NB4 (cell line): ENCODE measurements around the gene MACROD2.

ENCODE experiments used
- DNase-seq: peaks from one replicate; pipeline ENCODE4 v3.0.0; 2010; ENCODE audit warnings: low read depth
- H3K4me3 ChIP-seq: one replicate; pipeline ENCODE4 v1.5.1; 2011; ENCODE audit warnings: mild to moderate bottlenecking, low read depth, low read length, moderate library complexity
- MYC ChIP-seq: IDR thresholded peaks from 2 replicates; pipeline ENCODE4 v1.6.1; 2011; ENCODE audit warnings: low read depth, low read length
- POLR2A ChIP-seq: IDR thresholded peaks from 2 replicates; pipeline ENCODE4 v1.6.1; 2011; ENCODE audit warnings: mild to moderate bottlenecking; ENCODE audit not compliant: insufficient read length; ENCODE audit errors: extremely low read depth
- TF ChIP-seq, protein P1 (sequence below): IDR thresholded peaks from one replicate; pipeline ENCODE4 v1.5.1; 2012; ENCODE audit warnings: low read depth, low read length
- TF ChIP-seq, protein P2 (sequence below): IDR thresholded peaks from 2 replicates; pipeline ENCODE4 v1.6.1; 2011; ENCODE audit warnings: low read depth, low read length

Gene MACROD2

DNA sequence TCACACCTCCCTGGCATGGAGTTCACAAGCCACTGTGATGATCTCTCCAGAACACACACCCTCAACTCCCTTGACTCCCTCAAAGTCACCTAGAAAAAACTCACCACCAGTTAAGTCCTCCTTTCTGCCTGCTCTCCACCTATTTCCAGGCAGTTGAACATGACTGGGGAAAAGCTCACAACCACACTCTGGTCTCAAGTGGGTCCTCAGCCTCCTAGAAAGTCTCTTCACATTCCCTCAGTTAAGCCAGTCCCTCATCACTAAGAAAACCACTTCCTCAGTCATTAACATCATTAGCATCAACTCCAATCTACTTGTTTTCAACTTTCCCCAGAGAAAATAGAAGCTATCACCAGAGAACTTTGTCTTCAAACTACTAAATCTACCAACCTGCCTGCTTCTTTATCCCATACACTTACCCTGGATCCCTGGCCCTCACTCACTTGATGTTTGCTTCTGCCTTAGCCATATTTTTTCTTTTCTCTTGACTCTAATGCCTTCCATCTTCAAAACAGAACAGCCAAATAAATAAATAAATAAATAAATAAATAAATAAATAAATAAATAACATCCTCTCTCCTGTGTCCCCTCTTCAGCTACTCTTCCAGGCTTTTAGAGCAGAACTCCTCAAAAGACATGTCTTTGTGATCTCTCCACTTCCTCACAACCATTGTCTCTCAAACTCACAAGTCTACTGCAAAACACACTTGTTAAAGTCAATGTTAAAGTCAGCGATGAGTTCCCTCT, 1084.5 kb downstream of the MACROD2 start:
- no peak for TF ChIP-seq POLR2A
- TF ChIP-seq, protein P1, sequence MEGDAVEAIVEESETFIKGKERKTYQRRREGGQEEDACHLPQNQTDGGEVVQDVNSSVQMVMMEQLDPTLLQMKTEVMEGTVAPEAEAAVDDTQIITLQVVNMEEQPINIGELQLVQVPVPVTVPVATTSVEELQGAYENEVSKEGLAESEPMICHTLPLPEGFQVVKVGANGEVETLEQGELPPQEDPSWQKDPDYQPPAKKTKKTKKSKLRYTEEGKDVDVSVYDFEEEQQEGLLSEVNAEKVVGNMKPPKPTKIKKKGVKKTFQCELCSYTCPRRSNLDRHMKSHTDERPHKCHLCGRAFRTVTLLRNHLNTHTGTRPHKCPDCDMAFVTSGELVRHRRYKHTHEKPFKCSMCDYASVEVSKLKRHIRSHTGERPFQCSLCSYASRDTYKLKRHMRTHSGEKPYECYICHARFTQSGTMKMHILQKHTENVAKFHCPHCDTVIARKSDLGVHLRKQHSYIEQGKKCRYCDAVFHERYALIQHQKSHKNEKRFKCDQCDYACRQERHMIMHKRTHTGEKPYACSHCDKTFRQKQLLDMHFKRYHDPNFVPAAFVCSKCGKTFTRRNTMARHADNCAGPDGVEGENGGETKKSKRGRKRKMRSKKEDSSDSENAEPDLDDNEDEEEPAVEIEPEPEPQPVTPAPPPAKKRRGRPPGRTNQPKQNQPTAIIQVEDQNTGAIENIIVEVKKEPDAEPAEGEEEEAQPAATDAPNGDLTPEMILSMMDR = no peak
- TF ChIP-seq MYC = no peak
- TF ChIP-seq, protein P2, sequence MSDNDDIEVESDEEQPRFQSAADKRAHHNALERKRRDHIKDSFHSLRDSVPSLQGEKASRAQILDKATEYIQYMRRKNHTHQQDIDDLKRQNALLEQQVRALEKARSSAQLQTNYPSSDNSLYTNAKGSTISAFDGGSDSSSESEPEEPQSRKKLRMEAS = no peak
- DNase-seq = no peak

DNA sequence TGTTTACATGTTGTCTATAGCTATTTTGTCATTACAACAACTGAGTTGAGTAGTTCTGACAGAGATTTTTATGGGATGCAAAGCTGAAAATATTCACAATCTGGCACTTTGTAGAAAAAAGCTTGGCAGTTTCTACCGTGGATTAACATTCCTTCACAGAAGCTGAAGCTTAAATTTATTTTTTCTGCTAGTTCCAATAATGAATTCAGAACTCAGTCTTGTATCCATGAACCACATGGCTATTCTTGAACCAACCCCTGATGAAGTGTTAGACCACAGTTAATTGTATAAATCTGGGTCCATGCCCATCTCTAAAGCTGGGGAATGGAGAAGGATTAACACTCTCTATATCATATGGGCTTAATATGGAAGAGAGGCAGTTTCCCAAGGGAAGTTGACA, 1085.9 kb downstream of the MACROD2 start:
- DNase-seq = no peak
- TF ChIP-seq, protein P1 = no peak
- TF ChIP-seq MYC (no peak), POLR2A (no peak)
- TF ChIP-seq, protein P2 = no peak
- no peak overlapping the region for H3K4me3 ChIP-seq

More for the DNA sequence above, 1084.5 kb downstream of the MACROD2 start:
- no peak overlapping the region for H3K4me3 ChIP-seq

DNA sequence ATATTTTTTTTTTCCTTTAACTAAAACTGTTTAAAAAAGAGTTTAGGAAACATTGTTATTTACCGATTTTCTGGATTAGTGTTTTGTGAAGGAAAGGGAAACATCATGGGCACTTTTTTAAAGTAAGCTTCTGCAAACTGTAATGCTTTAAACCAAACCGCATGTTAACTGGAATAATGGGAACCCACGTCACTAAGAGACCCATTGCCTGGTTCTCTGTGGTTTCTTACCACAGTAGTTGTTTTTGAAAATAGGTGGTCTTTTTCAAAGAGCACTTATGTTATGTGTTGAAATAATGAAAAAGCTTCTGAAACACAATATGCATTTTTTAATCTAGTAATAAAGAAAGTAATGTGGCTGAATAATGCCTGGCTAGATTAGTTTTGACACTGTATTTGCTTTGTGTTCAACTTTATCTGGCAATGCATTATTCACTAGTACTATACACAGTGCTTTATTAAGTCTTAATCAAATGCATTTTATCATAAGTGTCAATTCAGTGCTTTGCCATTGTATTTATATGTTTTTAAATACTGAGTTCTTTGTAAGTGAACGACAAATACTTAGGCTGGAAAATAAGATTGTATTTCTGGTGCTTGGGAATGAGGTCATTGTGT, 1096.2 kb downstream of the MACROD2 start:
- no peak overlapping the region for H3K4me3 ChIP-seq
- TF ChIP-seq, protein P1 = no peak
- TF ChIP-seq MYC (no peak), POLR2A (no peak)
- TF ChIP-seq, protein P2 = no peak
- DNase-seq = no peak

DNA sequence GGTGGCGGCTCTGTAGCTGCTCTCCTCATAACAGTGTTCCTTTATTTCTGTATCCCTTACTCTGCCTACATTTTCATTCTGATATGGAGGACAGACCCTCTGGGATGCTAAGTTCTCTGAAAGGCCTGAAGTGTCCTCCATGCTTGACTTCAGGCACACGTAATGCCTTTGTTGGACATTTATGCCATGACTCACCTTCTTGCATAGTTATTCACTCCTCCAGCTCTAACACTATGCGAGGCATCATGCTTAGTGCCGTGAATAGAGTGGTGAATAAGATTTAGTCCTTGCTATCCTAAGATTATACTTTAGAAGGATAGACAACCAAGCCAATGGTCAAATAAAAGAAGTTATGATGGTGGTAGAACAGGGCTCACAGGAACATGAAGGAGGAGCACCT, 1103.0 kb downstream of the MACROD2 start:
- TF ChIP-seq POLR2A = no peak
- no peak for TF ChIP-seq MYC
- TF ChIP-seq, protein P1 = no peak
- TF ChIP-seq, protein P2 = no peak
- no peak for DNase-seq

DNA sequence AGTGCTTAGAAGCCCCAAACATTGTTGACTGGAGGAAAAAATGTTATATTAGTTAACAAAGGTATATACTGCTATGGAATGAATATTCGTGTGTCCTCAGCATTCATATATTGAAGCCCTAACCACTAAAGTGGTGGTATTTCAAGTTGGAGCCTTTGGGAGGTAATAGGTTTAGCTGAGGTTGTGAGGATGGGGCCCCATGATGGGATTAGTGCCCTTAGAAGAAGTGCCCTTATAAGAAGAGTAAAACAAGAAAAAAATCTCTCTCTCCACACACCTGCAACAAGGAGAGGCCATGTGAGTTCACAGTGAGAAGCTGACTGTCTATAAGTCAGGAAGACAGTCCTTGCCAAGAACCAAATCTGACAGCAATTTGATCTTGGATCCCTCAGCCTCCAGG, 1103.8 kb downstream of the MACROD2 start:
- DNase-seq = no peak
- no peak for TF ChIP-seq POLR2A
- TF ChIP-seq, protein P1 = no peak
- TF ChIP-seq MYC = no peak
- TF ChIP-seq, protein P2 = no peak
- no peak overlapping the region for H3K4me3 ChIP-seq

More for the DNA sequence above, 1103.0 kb downstream of the MACROD2 start:
- no peak overlapping the region for H3K4me3 ChIP-seq
